Tibial nerve (tissue), 4 donors: ENCODE measurements around the gene PROK2. TPM values are rescaled to one million over a fixed set of nuclear protein-coding genes. Genes with fewer than 3 reads are reported as not detected.

Experiments used
- DNase-seq, 2 donors: peaks; one replicate each; pipeline ENCODE4 v3.0.0-alpha.2; 2019; ENCODE audit warnings: low spot score in 2 of 2
- H3K27ac ChIP-seq, 4 donors: fragments of 200-600 bp; sonication (generic) in 3 of 4; one replicate each; pipeline ENCODE4 v1.5.1; 2017 to 2019; ENCODE audit warnings: mild to moderate bottlenecking in 1 of 4
- H3K27me3 ChIP-seq, 2 donors: fragments of 200-600 bp; sonication (generic) in 1 of 2; one replicate each; pipeline versions ENCODE4 v1.5.1 to v1.6.0; 2017 to 2019
- H3K36me3 ChIP-seq, 3 donors: fragments of 200-600 bp; sonication (generic); one replicate each; pipeline ENCODE4 v1.5.1; 2018 to 2019
- H3K4me1 ChIP-seq, 4 donors: fragments of 200-600 bp; sonication (generic) in 3 of 4; one replicate each; pipeline ENCODE4 v1.5.1; 2017 to 2019
- H3K4me3 ChIP-seq, 4 donors: fragments of 200-600 bp; sonication (generic) in 3 of 4; one replicate each; pipeline ENCODE4 v1.5.1; 2017 to 2019; ENCODE audit warnings: mild to moderate bottlenecking in 1 of 4, moderate library complexity in 1 of 4
- H3K9me3 ChIP-seq, 4 donors: fragments of 200-600 bp; sonication (generic) in 3 of 4; one replicate each; pipeline ENCODE4 v1.5.1; 2017 to 2019
- EP300 ChIP-seq, 2 donors: sonication (generic); formaldehyde crosslinking; IDR thresholded peaks; one replicate each; pipeline ENCODE4 v1.6.1; 2017; ENCODE audit warnings: antibody characterized with exemption in 2 of 2, mild to moderate bottlenecking in 1 of 2
- POLR2A ChIP-seq, 2 donors: fragments of 450-650 bp; IDR thresholded peaks; one replicate each; pipeline ENCODE4 v1.6.1; 2017; ENCODE audit warnings: antibody characterized with exemption in 2 of 2, mild to moderate bottlenecking in 2 of 2, moderate library complexity in 2 of 2
- WGBS, 2 donors: methylation state at CpG; one replicate each; pipeline ENCODE4 v1.1.5; 2018; 5-methylcytosine and 5-hydroxymethylcytosine counted together
- total RNA-seq, 4 donors: library from RNA; depleted of rRNA; stranded (reverse); fragments of >200 nt; gene quantifications; one replicate each; pipeline ENCODE4 v1.1.0, GENCODE V29; 2016
- TF ChIP-seq, protein P1 (sequence below), 5 experiments: fragments of 200-600 bp in 3 of 5; fragments of 450-650 bp in 2 of 5; sonication (generic) in 3 of 5; IDR thresholded peaks; one replicate each; pipeline ENCODE4 v1.5.1; 2016 to 2019; ENCODE audit warnings: antibody characterized with exemption in 5 of 5, mild to moderate bottlenecking in 3 of 5, moderate library complexity in 2 of 5

PROK2 gene
- total RNA-seq, 4 donors from 2014 or later = 0.21 TPM; not detected in 3

DNA sequence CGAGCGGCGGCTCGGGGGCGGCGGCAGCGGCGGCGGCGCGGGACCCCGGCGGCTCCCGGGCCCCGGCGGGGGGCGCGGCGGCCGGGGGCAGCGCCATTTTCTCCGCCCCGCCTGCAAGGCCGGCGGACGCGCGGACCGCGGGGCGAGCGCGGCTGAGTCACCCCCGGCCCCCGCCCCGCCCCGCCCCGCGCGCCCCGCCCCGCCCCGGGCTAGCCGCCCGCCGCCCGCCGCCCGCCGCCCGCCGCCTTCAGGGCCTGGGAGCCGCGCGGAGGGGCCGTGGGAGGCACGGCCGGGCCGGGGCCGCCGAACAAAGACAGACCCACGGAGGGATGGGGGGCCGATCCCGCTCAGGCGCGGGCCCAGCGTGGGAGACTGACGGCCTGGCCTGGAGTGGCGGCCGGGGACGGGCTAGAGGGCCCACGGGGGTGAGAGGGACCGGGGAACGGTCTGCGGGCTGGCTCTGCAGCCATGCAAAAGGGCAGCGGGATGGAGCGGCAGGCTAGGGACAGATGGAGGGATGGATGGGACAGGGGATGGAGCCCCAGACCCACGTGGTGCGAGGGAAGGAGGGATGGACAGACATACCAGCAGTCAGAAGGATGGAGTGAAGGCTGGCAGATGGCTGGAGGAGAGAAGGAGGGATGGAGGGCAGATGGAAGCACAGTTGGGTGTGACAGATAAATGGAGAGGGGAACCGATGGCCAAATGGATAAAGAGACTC is 59.5 kb downstream of the PROK2 start, which contains the start of gene EIF4E3:
EIF4E3 (minus strand) TSS at position 132 of the 721 bp plus-strand sequence; CDS start at position 97, 35 bp downstream.
- no peaks in the 10 kb centered on the region for H3K27me3 ChIP-seq
- H3K36me3 ChIP-seq = no peaks in the 10 kb centered on the region
- WGBS, 2 donors = 9 to 10% methylated on average over 14 to 18 of the region's 80 CpGs

DNA sequence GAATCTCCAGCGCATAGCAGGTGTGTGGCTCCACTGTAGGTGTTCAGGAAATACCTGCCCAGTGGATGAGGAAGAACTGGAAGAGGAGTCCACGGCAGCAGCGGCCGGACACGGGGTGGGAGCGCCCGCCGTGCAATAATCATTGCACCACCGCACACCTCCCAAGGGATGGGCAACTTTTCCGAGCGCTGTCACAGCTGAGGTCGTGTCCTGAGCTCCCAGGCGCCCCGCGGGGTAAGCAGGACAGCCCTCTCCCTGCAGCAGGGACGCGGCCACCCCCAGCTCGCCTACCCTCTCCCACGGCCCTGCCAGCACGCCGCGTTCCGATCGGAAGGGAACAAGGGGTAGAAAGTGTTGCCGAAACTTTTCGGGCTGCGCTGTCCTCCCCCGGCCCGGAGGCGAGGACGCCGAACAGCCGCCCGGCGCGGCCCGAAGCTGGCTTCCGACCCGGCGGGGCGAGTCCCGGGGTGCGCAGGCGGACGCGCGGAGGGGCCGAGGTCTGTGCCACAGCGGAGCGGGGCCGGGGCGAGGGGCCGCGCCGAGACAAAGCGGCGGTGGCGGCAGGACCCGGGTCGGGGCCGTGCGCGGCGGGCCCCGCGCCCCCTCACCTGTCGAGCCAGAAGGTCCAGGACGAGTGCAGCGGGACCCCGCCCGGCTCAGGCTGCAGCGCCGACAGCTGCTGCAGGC is 60.2 kb downstream of the PROK2 start:
- Histone ChIP-seq H3K27ac (peak overlapping the region; percentile 42 to 88 (median 67)), H3K4me1 (peaks cover 0 to 25% (median 6%) of the 10 kb centered on the region in 4 donors), H3K36me3 (no peaks in the 10 kb centered on the region), H3K9me3 (no peaks in the 10 kb centered on the region), H3K27me3 (no peaks in the 10 kb centered on the region), H3K4me3 (peak overlapping the region; percentile 52 to 84 (median 67))
- peak in 1 of 2 donors; percentile 29 for TF ChIP-seq EP300 (IDR thresholded peaks at IDR 0.05)
- TF ChIP-seq, protein P1, sequence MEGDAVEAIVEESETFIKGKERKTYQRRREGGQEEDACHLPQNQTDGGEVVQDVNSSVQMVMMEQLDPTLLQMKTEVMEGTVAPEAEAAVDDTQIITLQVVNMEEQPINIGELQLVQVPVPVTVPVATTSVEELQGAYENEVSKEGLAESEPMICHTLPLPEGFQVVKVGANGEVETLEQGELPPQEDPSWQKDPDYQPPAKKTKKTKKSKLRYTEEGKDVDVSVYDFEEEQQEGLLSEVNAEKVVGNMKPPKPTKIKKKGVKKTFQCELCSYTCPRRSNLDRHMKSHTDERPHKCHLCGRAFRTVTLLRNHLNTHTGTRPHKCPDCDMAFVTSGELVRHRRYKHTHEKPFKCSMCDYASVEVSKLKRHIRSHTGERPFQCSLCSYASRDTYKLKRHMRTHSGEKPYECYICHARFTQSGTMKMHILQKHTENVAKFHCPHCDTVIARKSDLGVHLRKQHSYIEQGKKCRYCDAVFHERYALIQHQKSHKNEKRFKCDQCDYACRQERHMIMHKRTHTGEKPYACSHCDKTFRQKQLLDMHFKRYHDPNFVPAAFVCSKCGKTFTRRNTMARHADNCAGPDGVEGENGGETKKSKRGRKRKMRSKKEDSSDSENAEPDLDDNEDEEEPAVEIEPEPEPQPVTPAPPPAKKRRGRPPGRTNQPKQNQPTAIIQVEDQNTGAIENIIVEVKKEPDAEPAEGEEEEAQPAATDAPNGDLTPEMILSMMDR (IDR thresholded peaks at IDR 0.05) = no peak
- 1% methylated on average over 10 to 51 of the region's 73 CpGs for WGBS, 2 donors
- no peak for DNase-seq

More for the DNA sequence above, 59.5 kb downstream of the PROK2 start, which contains the start of gene EIF4E3:
- TF ChIP-seq, protein P1 (IDR thresholded peaks at IDR 0.05) = no peak
- TF ChIP-seq POLR2A (IDR thresholded peaks at IDR 0.05) (no peak), EP300 (IDR thresholded peaks at IDR 0.05) (peak in 1 of 2 donors; percentile 6)
- Histone ChIP-seq H3K4me3 (peak within 1 kb of the TSS; percentile 56 to 84 (median 70)), H3K27ac (peak within 1 kb of the TSS; percentile 57 to 90 (median 86)), H3K9me3 (no peaks in the 10 kb centered on the region), H3K4me1 (peaks cover 0 to 25% (median 6%) of the 10 kb centered on the region in 4 donors)
- DNase-seq = no peak

- Histone ChIP-seq H3K27me3 (no peaks in the 10 kb centered on the region), H3K27ac (peak overlapping the region; percentile 42 to 88 (median 67)), H3K4me3 (peak overlapping the region; percentile 52 to 84 (median 67)), H3K9me3 (no peaks in the 10 kb centered on the region), H3K4me1 (peaks cover 0 to 25% (median 6%) of the 10 kb centered on the region in 4 donors), H3K36me3 (no peaks in the 10 kb centered on the region)
- TF ChIP-seq, protein P1 (IDR thresholded peaks at IDR 0.05) = no peak
- TF ChIP-seq POLR2A (IDR thresholded peaks at IDR 0.05) (no peak), EP300 (IDR thresholded peaks at IDR 0.05) (no peak)
- DNase-seq = no peak
These were observed 60.8 kb downstream of the PROK2 start for GRCh38 chr3:71724171-71724453.

- WGBS, 2 donors = 53 to 60% methylated on average over 6 of the region's 6 CpGs
- peak overlapping the region in 2 of 4 donors; percentile 84 to 88 for H3K27ac ChIP-seq
These were observed 61.3 kb downstream of the PROK2 start for GRCh38 chr3:71723452-71724170.

More at GRCh38 chr3:71723452-71724170, 61.3 kb downstream of the PROK2 start:
- Histone ChIP-seq H3K27me3 (no peaks in the 10 kb centered on the region), H3K4me3 (peak overlapping the region; percentile 52 to 84 (median 67)), H3K9me3 (no peaks in the 10 kb centered on the region), H3K36me3 (no peaks in the 10 kb centered on the region), H3K4me1 (peaks cover 0 to 25% (median 6%) of the 10 kb centered on the region in 4 donors)
- no peak for DNase-seq
- TF ChIP-seq POLR2A (IDR thresholded peaks at IDR 0.05) = no peak
- TF ChIP-seq, protein P1 (IDR thresholded peaks at IDR 0.05) = no peak
